GM12878 (cell line): ENCODE data around the gene SMIM20. TPM values are rescaled to one million over a fixed set of nuclear protein-coding genes. Genes with fewer than 3 reads are reported as not detected.

Source experiments
- ATAC-seq: fragments of 200-7000 bp; cut with Tn5 transposase; 3 replicates; pipeline ENCODE4 v1.9.1; 2020; ENCODE audit warnings: mild to moderate bottlenecking, moderate library complexity
- BruUV-seq: library from RNA; stranded (reverse); fragments of 400-500 nt; replicated peaks from 2 replicates; lab custom pipeline; 2021; lab: Mats Ljungman, UMichigan
- CTCF ChIA-PET: fragments of 300-600 bp; sonication (Branson Sonifier 250); formaldehyde crosslinking; extraction: SDS; loops from one replicate; lab custom pipeline; 2021; ENCODE audit warnings: inconsistent platforms; lab: Yijun Ruan, JAX
- POLR2A ChIA-PET: fragments of 350-600 bp; formaldehyde crosslinking; extraction: SDS; loops from one replicate; lab custom pipeline; 2021; ENCODE audit warnings: inconsistent platforms; lab: Charles Lee
- RAD21 ChIA-PET: fragments of 300-600 bp; sonication (Branson Sonifier 250); formaldehyde crosslinking; loops from one replicate; lab custom pipeline; 2023; ENCODE audit warnings: antibody characterized with exemption; ENCODE audit not compliant: unreplicated experiment; lab: Charles Lee
- SMC1A ChIA-PET: fragments of 300-600 bp; sonication (Branson Sonifier 250); formaldehyde crosslinking; loops from one replicate; lab custom pipeline; 2023; ENCODE audit not compliant: unreplicated experiment, uncharacterized antibody; lab: Charles Lee
- DNase-seq: peaks from one replicate; pipeline ENCODE4 v3.0.0-alpha.2; 2011; ENCODE audit warnings: low read depth, low spot score
- FAIRE-seq: peaks from 3 replicates; lab custom pipeline; 2011; peaks lifted over from hg19 to GRCh38; lab: Jason Lieb, UNC
- H2AFZ ChIP-seq: 2 replicates; pipeline ENCODE4 v1.6.0; 2011; ENCODE audit warnings: low read depth, low read length, control low read depth; ENCODE audit not compliant: control insufficient read depth
- H3K27ac ChIP-seq: 2 replicates; pipeline ENCODE4 v1.5.1; 2011; ENCODE audit warnings: control low read depth; ENCODE audit not compliant: control insufficient read depth, insufficient read depth
- H3K27me3 ChIP-seq, 2 experiments: replicated peaks in 1 of 2; 2 replicates each; pipeline versions ENCODE4 v1.6.0 to v1.6.1; 2011; ENCODE audit warnings: low read length in 1 of 2; ENCODE audit not compliant: control insufficient read depth in 2 of 2, insufficient read depth in 2 of 2
- H3K36me3 ChIP-seq, 2 experiments: 2 replicates each; pipeline ENCODE4 v1.5.1; 2011; ENCODE audit warnings: low read length in 1 of 2; ENCODE audit not compliant: control insufficient read depth in 2 of 2, insufficient read depth in 2 of 2
- H3K4me1 ChIP-seq: 2 replicates; pipeline ENCODE4 v1.6.1; 2011; ENCODE audit warnings: mild to moderate bottlenecking, low read length, moderate library complexity, mixed read lengths; ENCODE audit not compliant: control insufficient read depth, insufficient read depth
- H3K4me2 ChIP-seq: 2 replicates; pipeline ENCODE4 v1.6.0; 2011; ENCODE audit warnings: control low read depth; ENCODE audit not compliant: control insufficient read depth, insufficient read depth
- H3K4me3 ChIP-seq: fragments of 200-600 bp; sonication (generic); 2 replicates; pipeline ENCODE4 v1.5.1; 2016
- H3K79me2 ChIP-seq: 2 replicates; pipeline ENCODE4 v1.6.0; 2011; ENCODE audit warnings: low read length; ENCODE audit not compliant: control insufficient read depth, insufficient read depth
- H3K9ac ChIP-seq: 2 replicates; pipeline ENCODE4 v1.8.0; 2011; ENCODE audit warnings: low read length, control low read depth, mixed read lengths; ENCODE audit not compliant: control insufficient read depth, insufficient read depth
- H3K9me3 ChIP-seq: replicated peaks from 3 replicates; pipeline ENCODE4 v1.5.1; 2011; ENCODE audit warnings: mild to moderate bottlenecking, low read length; ENCODE audit not compliant: control insufficient read depth, insufficient read depth
- H4K20me1 ChIP-seq: 2 replicates; pipeline ENCODE4 v1.6.0; 2011; ENCODE audit not compliant: control insufficient read depth, insufficient read depth
- BACH1 ChIP-seq: fragments of 450-650 bp; IDR thresholded peaks from 2 replicates; pipeline ENCODE4 v1.6.1; 2017; ENCODE audit warnings: mild to moderate bottlenecking, borderline replicate concordance
- CREM ChIP-seq: IDR thresholded peaks from 2 replicates; pipeline ENCODE4 v1.6.1; 2014; ENCODE audit warnings: antibody characterized with exemption, low read depth
- EED ChIP-seq: sonication (generic); IDR thresholded peaks from 2 replicates; pipeline ENCODE4 v1.6.1; 2016; ENCODE audit warnings: antibody characterized with exemption, low read depth
- HDAC2 ChIP-seq: fragments of 200-600 bp; sonication (generic); IDR thresholded peaks from 2 replicates; pipeline ENCODE4 v1.6.1; 2017
- MXI1 ChIP-seq: fragments of 150-350 bp; IDR thresholded peaks from 2 replicates; pipeline ENCODE4 v1.6.1; 2011; ENCODE audit warnings: low read depth, mild to moderate bottlenecking, inconsistent platforms, low read length, improper control_type of control experiment
- NFIC ChIP-seq: IDR thresholded peaks from 2 replicates; pipeline ENCODE4 v1.6.1; 2012; ENCODE audit warnings: low read depth, mild to moderate bottlenecking, inconsistent platforms, low read length, moderate library complexity
- SIN3A ChIP-seq: IDR thresholded peaks from 2 replicates; pipeline ENCODE4 v1.6.1; 2012; ENCODE audit warnings: low read depth, low read length, improper control_type of control experiment
- SMAD1 ChIP-seq: fragments of 450-650 bp; IDR thresholded peaks from 2 replicates; pipeline ENCODE4 v1.6.1; 2018; ENCODE audit warnings: mild to moderate bottlenecking, low read depth; ENCODE audit not compliant: partially characterized antibody
- SRF ChIP-seq, 2 experiments: IDR thresholded peaks; 2 replicates each; pipeline ENCODE4 v1.6.1; 2011; ENCODE audit warnings: low read depth in 2 of 2, low read length in 2 of 2, mild to moderate bottlenecking in 1 of 2, moderate library complexity in 1 of 2
- ZBED1 ChIP-seq: IDR thresholded peaks from 2 replicates; pipeline ENCODE4 v1.6.1; 2016; ENCODE audit warnings: borderline replicate concordance
- WGBS: methylation state at CpG from one replicate; pipeline ENCODE4 v1.1.6; 2016; ENCODE audit warnings: low lambda C conversion rate; ENCODE audit not compliant: insufficient replicate concordance, insufficient coverage; ENCODE audit errors: missing lambda C conversion rate; 5-methylcytosine and 5-hydroxymethylcytosine counted together
- in situ Hi-C: fragments of 300-500 bp; cut with MboI; formaldehyde crosslinking; loops from 9 replicates; pipeline ENCODE4 v1.14.3; 2018; ENCODE audit warnings: mixed read lengths
- intact Hi-C: fragments of 100-400 bp; cut with micrococcal nuclease; formaldehyde crosslinking; loops from one replicate; pipeline ENCODE4 v1.14.2; 2022; ENCODE audit not compliant: unreplicated experiment
- polyA plus RNA-seq, 11 experiments: library from polyadenylated mRNA; depleted of rRNA in 4 of 11; unstranded in 6 of 11; stranded (reverse) in 5 of 11; fragments of >200 nt; fragmentation: Nextera tagmentation in 4 of 11; fragmentation: Illumina TruSeq in 1 of 11; extraction: Ambion mirVana in 4 of 11; extraction: Trizol in 1 of 11; gene quantifications; 1 replicate in 1 of 11; 2 replicates in 10 of 11; pipeline versions ENCODE4 v1.2.1 to v1.2.3, GENCODE V29; 2011 to 2016; ENCODE audit warnings: inconsistent platforms in 2 of 11, missing spikeins in 2 of 11, low read depth in 1 of 11
- total RNA-seq, 4 experiments: library from RNA; depleted of rRNA in 3 of 4; stranded (reverse); fragments of >200 nt in 3 of 4; fragmentation: Illumina TruSeq in 1 of 4; extraction: Trizol in 1 of 4; gene quantifications; 2 replicates each; pipeline versions ENCODE4 v1.2.1 to v1.2.3, GENCODE V29; 2013 to 2021
- TF ChIP-seq, protein P1 (sequence below): fragments of 450-650 bp; IDR thresholded peaks from 2 replicates; pipeline ENCODE4 v1.6.1; 2017; ENCODE audit warnings: mild to moderate bottlenecking, low read depth, inconsistent platforms; ENCODE audit not compliant: poor library complexity, severe bottlenecking
- TF ChIP-seq, protein P2 (sequence below): fragments of 450-650 bp; conservative IDR thresholded peaks from 2 replicates; pipeline ENCODE4 v1.6.1; 2017; ENCODE audit warnings: mild to moderate bottlenecking, moderate library complexity

Gene SMIM20
- total and polyA plus RNA-seq, 10 of the 15 experiments (the other 5 are each of a cell fraction or from before 2014, with no cell fraction given): 17.3 to 38.0 (median 28.8) TPM

DNA sequence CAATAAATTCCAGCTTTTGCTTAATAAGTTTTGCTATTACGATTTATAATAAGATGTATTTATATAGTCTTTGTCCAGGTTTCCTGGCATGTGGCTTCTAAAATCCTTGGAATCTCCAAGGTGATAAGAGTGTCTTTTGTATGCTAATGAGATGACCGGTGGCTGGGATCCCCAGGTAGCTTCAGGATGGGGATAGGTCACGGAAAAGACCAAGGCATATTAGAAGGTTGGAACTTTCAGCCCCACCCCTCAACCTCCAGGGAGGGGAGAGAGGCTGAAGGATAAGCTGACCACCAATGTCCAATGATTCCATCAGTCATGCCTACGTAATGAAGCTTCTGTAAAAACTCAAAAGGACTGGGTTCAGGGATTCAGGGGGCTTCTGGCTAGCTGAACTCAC, 41.7 kb downstream of the SMIM20 start:
- no peak overlapping the region for H3K27ac ChIP-seq
- POLR2A ChIA-PET: interaction anchor here (1.5 kb wide), 1 partner anchor 15 kb away, joined by 4 read pairs; no protein-coding TSS in a partner anchor
- H3K9me3 ChIP-seq: no peaks in the 10 kb centered on the region; the same call in 2 of the 3 replicates
- no peaks in the 10 kb centered on the region; the same call in 1 of the 2 replicates for H4K20me1 ChIP-seq
- no peak overlapping the region for H3K4me2 ChIP-seq
- TF ChIP-seq NFIC: no peak
- no peak for TF ChIP-seq CREM
- TF ChIP-seq SIN3A: no peak
- TF ChIP-seq HDAC2: no peak
- TF ChIP-seq ZBED1: no peak
- TF ChIP-seq SRF (IDR thresholded peaks at IDR 0.05; ENCODE audit: low read depth in 2 of 2, low read length in 2 of 2): no peak
- TF ChIP-seq EED: no peak
- TF ChIP-seq, protein P1, sequence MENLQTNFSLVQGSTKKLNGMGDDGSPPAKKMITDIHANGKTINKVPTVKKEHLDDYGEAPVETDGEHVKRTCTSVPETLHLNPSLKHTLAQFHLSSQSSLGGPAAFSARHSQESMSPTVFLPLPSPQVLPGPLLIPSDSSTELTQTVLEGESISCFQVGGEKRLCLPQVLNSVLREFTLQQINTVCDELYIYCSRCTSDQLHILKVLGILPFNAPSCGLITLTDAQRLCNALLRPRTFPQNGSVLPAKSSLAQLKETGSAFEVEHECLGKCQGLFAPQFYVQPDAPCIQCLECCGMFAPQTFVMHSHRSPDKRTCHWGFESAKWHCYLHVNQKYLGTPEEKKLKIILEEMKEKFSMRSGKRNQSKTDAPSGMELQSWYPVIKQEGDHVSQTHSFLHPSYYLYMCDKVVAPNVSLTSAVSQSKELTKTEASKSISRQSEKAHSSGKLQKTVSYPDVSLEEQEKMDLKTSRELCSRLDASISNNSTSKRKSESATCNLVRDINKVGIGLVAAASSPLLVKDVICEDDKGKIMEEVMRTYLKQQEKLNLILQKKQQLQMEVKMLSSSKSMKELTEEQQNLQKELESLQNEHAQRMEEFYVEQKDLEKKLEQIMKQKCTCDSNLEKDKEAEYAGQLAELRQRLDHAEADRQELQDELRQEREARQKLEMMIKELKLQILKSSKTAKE: no peak
- TF ChIP-seq, protein P2, sequence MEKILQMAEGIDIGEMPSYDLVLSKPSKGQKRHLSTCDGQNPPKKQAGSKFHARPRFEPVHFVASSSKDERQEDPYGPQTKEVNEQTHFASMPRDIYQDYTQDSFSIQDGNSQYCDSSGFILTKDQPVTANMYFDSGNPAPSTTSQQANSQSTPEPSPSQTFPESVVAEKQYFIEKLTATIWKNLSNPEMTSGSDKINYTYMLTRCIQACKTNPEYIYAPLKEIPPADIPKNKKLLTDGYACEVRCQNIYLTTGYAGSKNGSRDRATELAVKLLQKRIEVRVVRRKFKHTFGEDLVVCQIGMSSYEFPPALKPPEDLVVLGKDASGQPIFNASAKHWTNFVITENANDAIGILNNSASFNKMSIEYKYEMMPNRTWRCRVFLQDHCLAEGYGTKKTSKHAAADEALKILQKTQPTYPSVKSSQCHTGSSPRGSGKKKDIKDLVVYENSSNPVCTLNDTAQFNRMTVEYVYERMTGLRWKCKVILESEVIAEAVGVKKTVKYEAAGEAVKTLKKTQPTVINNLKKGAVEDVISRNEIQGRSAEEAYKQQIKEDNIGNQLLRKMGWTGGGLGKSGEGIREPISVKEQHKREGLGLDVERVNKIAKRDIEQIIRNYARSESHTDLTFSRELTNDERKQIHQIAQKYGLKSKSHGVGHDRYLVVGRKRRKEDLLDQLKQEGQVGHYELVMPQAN: no peak
- no peak for TF ChIP-seq MXI1
- no peak for TF ChIP-seq BACH1
- TF ChIP-seq SMAD1: no peak
- BruUV-seq: no TSS peak
- DNase-seq (no peak), FAIRE-seq (no peak), ATAC-seq (no peak)
- 23% methylated on average over 4 of the region's 4 CpGs for WGBS
- H3K36me3 ChIP-seq: no peaks in the 10 kb centered on the region
- no peaks in the 10 kb centered on the region; a peak in 1 of 4 replicates for H3K27me3 ChIP-seq
- in situ Hi-C loops: no loop called here
- no peaks in the 10 kb centered on the region for H3K79me2 ChIP-seq
- CTCF ChIA-PET: interaction anchor here (0.8 to 1.6 kb wide), 4 partner anchors 10 to 33 kb away, joined by 3 to 6 read pairs (median 4); no protein-coding TSS in a partner anchor
- intact Hi-C loops: no loop called here
- no peak overlapping the region for H3K4me3 ChIP-seq
- RAD21 ChIA-PET: no interaction called here
- SMC1A ChIA-PET: interaction anchor here (1.1 to 1.4 kb wide), 3 partner anchors 8 to 25 kb away, joined by 3 to 7 read pairs (median 3); no protein-coding TSS in a partner anchor
- H3K9ac ChIP-seq: no peak overlapping the region
- no peaks in the 10 kb centered on the region for H3K4me1 ChIP-seq
- no peak overlapping the region for H2AFZ ChIP-seq
